ENCODE data around the gene TEAD2. TPM values are rescaled to one million over a fixed set of nuclear protein-coding genes. Genes with fewer than 3 reads are reported as not detected.

Gene TEAD2
- total and polyA plus RNA-seq, 10 of the 15 experiments (the other 5 are each of a cell fraction or from before 2014, with no cell fraction given): 0.04 to 0.26 (median 0.11) TPM; not detected in 3

DNA sequence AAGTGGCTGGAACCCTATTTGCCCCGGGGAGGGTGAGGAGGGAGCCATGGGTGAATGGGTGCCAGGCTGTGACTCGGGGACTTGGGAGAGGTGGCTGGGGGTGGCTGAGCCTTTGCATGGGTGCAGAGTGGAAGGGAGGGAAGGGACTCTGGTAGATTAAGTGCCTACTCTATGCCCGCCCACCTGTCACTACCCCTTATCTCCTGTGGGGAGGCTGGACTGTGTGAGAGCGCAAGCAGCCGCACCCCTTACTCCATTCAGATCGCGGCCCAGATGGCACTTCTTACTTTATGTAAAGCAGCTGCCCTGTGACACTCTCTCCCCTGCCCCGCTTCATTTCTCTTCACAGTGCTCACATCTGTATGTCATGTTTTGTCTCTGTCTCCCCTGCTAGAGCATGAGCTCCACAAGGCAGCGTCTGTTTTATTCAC, 28.7 kb upstream of the TEAD2 start (continued):
- TF ChIP-seq, protein P1, sequence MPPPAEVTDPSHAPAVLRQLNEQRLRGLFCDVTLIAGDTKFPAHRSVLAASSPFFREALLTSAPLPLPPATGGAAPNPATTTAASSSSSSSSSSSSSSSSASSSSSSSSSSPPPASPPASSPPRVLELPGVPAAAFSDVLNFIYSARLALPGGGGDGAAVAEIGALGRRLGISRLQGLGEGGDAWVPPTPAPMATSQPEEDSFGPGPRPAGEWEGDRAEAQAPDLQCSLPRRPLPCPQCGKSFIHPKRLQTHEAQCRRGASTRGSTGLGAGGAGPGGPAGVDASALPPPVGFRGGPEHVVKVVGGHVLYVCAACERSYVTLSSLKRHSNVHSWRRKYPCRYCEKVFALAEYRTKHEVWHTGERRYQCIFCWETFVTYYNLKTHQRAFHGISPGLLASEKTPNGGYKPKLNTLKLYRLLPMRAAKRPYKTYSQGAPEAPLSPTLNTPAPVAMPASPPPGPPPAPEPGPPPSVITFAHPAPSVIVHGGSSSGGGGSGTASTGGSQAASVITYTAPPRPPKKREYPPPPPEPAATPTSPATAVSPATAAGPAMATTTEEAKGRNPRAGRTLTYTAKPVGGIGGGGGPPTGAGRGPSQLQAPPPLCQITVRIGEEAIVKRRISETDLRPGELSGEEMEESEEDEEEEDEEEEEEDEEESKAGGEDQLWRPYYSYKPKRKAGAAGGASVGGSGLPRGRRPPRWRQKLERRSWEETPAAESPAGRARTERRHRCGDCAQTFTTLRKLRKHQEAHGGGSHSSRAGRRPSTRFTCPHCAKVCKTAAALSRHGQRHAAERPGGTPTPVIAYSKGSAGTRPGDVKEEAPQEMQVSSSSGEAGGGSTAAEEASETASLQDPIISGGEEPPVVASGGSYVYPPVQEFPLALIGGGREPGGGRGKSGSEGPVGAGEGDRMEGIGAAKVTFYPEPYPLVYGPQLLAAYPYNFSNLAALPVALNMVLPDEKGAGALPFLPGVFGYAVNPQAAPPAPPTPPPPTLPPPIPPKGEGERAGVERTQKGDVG (CRISPR knock-in tag; IDR thresholded peaks at IDR 0.05): no peak
- TF ChIP-seq ASH2L (IDR thresholded peaks at IDR 0.05; ENCODE audit: borderline replicate concordance, low read depth) (no peak), SUPT20H (IDR thresholded peaks at IDR 0.05; ENCODE audit: borderline replicate concordance, control insufficient read depth, low read depth, low read length) (no peak), ZSCAN29 (IDR thresholded peaks at IDR 0.05) (no peak), TAF1 (IDR thresholded peaks at IDR 0.05; ENCODE audit: borderline replicate concordance, low read depth, low read length) (no peak), SIN3A (IDR thresholded peaks at IDR 0.05; ENCODE audit: low read depth, low read length) (no peak)
- TF ChIP-seq, protein P2, sequence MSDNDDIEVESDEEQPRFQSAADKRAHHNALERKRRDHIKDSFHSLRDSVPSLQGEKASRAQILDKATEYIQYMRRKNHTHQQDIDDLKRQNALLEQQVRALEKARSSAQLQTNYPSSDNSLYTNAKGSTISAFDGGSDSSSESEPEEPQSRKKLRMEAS (IDR thresholded peaks at IDR 0.05; ENCODE audit: low read depth, low read length): no peak
